Liver (tissue), 9 donors: Measurements from ENCODE around the gene HEPN1. TPM values are rescaled to one million over a fixed set of nuclear protein-coding genes. Genes with fewer than 3 reads are reported as not detected.

Experiments used
- DNase-seq: peaks from one replicate; pipeline ENCODE4 v3.0.0-alpha.2; 2017; ENCODE audit warnings: low spot score
- H3K27ac ChIP-seq, 2 donors: one replicate each; pipeline ENCODE4 v1.7.0; 2013; ENCODE audit warnings: inconsistent platforms in 2 of 2, low read length in 2 of 2, control low read depth in 1 of 2, low read depth in 1 of 2, mild to moderate bottlenecking in 1 of 2
- H3K27me3 ChIP-seq, 4 donors: one replicate each; pipeline versions ENCODE4 v1.6.1 to v1.7.0; 2013; ENCODE audit warnings: low read length in 3 of 4, inconsistent platforms in 1 of 4, mild to moderate bottlenecking in 1 of 4, moderate library complexity in 1 of 4; ENCODE audit not compliant: control insufficient read depth in 4 of 4, insufficient read depth in 4 of 4
- H3K36me3 ChIP-seq, 4 donors: one replicate each; pipeline versions ENCODE4 v1.6.1 to v1.7.0; 2013; ENCODE audit warnings: low read length in 3 of 4, mild to moderate bottlenecking in 3 of 4, low read depth in 1 of 4, moderate library complexity in 1 of 4; ENCODE audit not compliant: control insufficient read depth in 4 of 4, insufficient read depth in 3 of 4
- H3K4me1 ChIP-seq, 4 donors: one replicate each; pipeline versions ENCODE4 v1.6.1 to v1.7.0; 2013; ENCODE audit warnings: low read length in 3 of 4, mild to moderate bottlenecking in 3 of 4, moderate library complexity in 1 of 4; ENCODE audit not compliant: control insufficient read depth in 4 of 4, insufficient read depth in 4 of 4
- H3K4me3 ChIP-seq, 3 donors: one replicate each; pipeline versions ENCODE4 v1.6.1 to v1.7.0; 2013; ENCODE audit warnings: low read length in 3 of 3, control low read depth in 1 of 3, low read depth in 1 of 3, mild to moderate bottlenecking in 1 of 3
- H3K9ac ChIP-seq, 2 donors: one replicate each; pipeline ENCODE4 v1.7.0; 2013; ENCODE audit warnings: low read length in 2 of 2, mild to moderate bottlenecking in 2 of 2, moderate library complexity in 2 of 2, control low read depth in 1 of 2, low read depth in 1 of 2
- H3K9me3 ChIP-seq, 4 donors: one replicate each; pipeline versions ENCODE4 v1.6.1 to v1.7.0; 2013; ENCODE audit warnings: low read length in 3 of 4; ENCODE audit not compliant: control insufficient read depth in 4 of 4
- EGR1 ChIP-seq, 2 donors: IDR thresholded peaks; 2 replicates each; pipeline ENCODE4 v1.6.1; 2016 to 2018; ENCODE audit warnings: antibody characterized with exemption in 2 of 2, low read depth in 2 of 2
- FOXA1 ChIP-seq: IDR thresholded peaks from 2 replicates; pipeline ENCODE4 v1.6.1; 2016; ENCODE audit warnings: antibody characterized with exemption
- GABPA ChIP-seq, 2 donors: IDR thresholded peaks in 1 of 2; conservative IDR thresholded peaks in 1 of 2; 2 replicates each; pipeline ENCODE4 v1.6.1; 2016; ENCODE audit warnings: antibody characterized with exemption in 2 of 2, mild to moderate bottlenecking in 1 of 2, moderate library complexity in 1 of 2
- HNF4A ChIP-seq, 2 donors: conservative IDR thresholded peaks; 2 replicates each; pipeline ENCODE4 v1.6.1; 2016; ENCODE audit warnings: antibody characterized with exemption in 2 of 2, mild to moderate bottlenecking in 2 of 2
- HNF4G ChIP-seq: IDR thresholded peaks from 2 replicates; pipeline ENCODE4 v1.6.1; 2016; ENCODE audit warnings: antibody characterized with exemption
- JUND ChIP-seq, 2 donors: IDR thresholded peaks; 2 replicates each; pipeline ENCODE4 v1.6.1; 2016; ENCODE audit warnings: antibody characterized with exemption in 2 of 2
- NR2F2 ChIP-seq: IDR thresholded peaks from 2 replicates; pipeline ENCODE4 v1.6.1; 2016; ENCODE audit warnings: antibody characterized with exemption
- RXRA ChIP-seq, 2 donors: IDR thresholded peaks; 2 replicates each; pipeline ENCODE4 v1.6.1; 2017 to 2018; ENCODE audit warnings: antibody characterized with exemption in 2 of 2, mild to moderate bottlenecking in 1 of 2
- SP1 ChIP-seq: IDR thresholded peaks from 2 replicates; pipeline ENCODE4 v1.6.1; 2018; ENCODE audit warnings: antibody characterized with exemption, mild to moderate bottlenecking
- TAF1 ChIP-seq: conservative IDR thresholded peaks from 2 replicates; pipeline ENCODE4 v1.6.1; 2016; ENCODE audit warnings: antibody characterized with exemption, mild to moderate bottlenecking
- WGBS: extraction: QIAGEN DNeasy Blood & Tissue Kit; methylation state at CpG from one replicate; pipeline ENCODE4 v1.1.7; 2013; 5-methylcytosine and 5-hydroxymethylcytosine counted together
- polyA plus RNA-seq, 2 donors: library from polyadenylated mRNA; stranded (reverse) in 1 of 2; unstranded in 1 of 2; fragments of 200-250 nt in 1 of 2; fragments of >200 nt in 1 of 2; fragmentation: Nextera tagmentation in 1 of 2; extraction: Ambion mirVana in 1 of 2; gene quantifications; one replicate each; pipeline versions ENCODE4 v1.2.1 to v1.2.3, GENCODE V29; 2013 to 2015
- total RNA-seq, 2 donors: library from RNA; depleted of rRNA; stranded (reverse); fragments of >200 nt; gene quantifications; one replicate each; pipeline ENCODE4 v1.2.3, GENCODE V29; 2014
- TF ChIP-seq, protein P1 (sequence below): IDR thresholded peaks from 2 replicates; pipeline ENCODE4 v1.6.1; 2016; ENCODE audit warnings: antibody characterized with exemption
- TF ChIP-seq, protein P2 (sequence below): IDR thresholded peaks from 2 replicates; pipeline ENCODE4 v1.6.1; 2016; ENCODE audit warnings: antibody characterized with exemption
- TF ChIP-seq, protein P3 (sequence below): fragments of 150-350 bp; IDR thresholded peaks from 2 replicates; pipeline ENCODE4 v1.5.1; 2017; ENCODE audit warnings: improper control_type of control experiment, low read depth, low read length; ENCODE audit not compliant: missing input control
- TF ChIP-seq, protein P4 (sequence below): IDR thresholded peaks from 2 replicates; pipeline ENCODE4 v1.6.1; 2016; ENCODE audit warnings: antibody characterized with exemption
- TF ChIP-seq, protein P5 (sequence below): IDR thresholded peaks from 2 replicates; pipeline ENCODE4 v1.6.1; 2016; ENCODE audit warnings: antibody characterized with exemption, mild to moderate bottlenecking
- donor health status: healthy.
- donor health status: healthy.
- donor health status: healthy.
- donor health status: healthy.
- donor health status: healthy.

The HEPN1 gene
- total and polyA plus RNA-seq, 4 donors: 0.22 to 2.6 TPM; not detected in 2

DNA sequence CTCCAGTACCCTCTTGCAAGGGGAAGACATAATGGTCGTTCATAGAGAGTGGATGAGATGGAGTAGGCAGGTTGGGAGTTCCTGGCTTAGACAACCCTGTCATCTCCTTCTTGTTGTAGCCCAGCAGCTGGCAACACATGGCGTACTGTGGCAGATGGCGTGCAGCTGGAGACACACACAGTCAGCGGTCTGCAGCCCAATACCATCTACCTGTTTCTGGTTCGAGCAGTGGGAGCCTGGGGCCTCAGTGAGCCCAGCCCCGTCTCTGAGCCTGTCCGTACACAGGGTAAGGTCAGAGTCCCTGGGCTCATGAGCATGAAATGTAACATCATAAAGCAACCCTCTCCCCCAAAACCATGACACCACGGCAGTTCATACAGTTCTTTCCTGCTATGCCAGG, 45.1 kb upstream of the HEPN1 start:
- Histone ChIP-seq H3K4me1 (peaks cover under 1 to 12% (median 6%) of the 10 kb centered on the region in 4 donors), H3K36me3 (no peaks in the 10 kb centered on the region), H3K9me3 (peaks cover 0 to 2% (median 0%) of the 10 kb centered on the region in 4 donors), H3K4me3 (no peak overlapping the region), H3K27me3 (peaks cover 0 to 13% (median 5%) of the 10 kb centered on the region in 4 donors), H3K27ac (no peak overlapping the region), H3K9ac (no peak overlapping the region)
- 91% methylated on average over 8 of the region's 8 CpGs for WGBS
- DNase-seq: no peak
- TF ChIP-seq JUND (IDR thresholded peaks at IDR 0.05): no peak
- no peak for TF ChIP-seq TAF1
- TF ChIP-seq EGR1 (IDR thresholded peaks at IDR 0.05; ENCODE audit: low read depth in 2 of 2): no peak

DNA sequence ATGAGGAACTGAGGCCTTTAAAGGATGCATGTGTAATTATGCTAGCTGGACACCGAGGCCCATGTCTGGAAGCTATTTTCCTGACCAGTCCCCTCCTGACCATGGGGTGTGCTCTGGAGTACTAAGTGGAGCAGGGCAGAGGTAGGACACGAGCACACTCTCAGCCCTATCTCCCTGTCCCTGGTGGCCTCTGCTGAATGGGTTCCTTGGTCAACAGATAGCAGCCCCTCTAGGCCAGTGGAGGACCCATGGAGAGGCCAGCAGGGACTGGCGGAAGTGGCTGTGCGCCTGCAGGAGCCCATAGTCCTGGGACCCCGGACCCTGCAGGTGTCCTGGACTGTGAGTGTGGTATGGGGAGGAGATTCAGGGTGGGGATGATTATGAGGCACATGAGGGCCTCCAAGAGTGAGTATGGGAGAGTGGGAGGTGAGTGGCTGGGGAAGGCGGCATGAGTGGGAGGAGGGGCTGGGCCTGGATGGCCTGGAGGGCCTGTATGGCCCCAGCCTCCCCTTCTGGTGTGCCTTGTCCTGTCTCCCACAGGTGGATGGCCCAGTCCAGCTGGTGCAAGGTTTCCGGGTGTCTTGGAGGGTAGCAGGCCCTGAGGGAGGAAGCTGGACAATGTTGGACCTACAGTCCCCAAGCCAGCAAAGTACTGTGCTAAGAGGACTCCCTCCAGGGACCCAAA, 44.3 kb upstream of the HEPN1 start:
- Histone ChIP-seq H3K27ac (no peak overlapping the region), H3K27me3 (peaks cover 0 to 10% (median 3%) of the 10 kb centered on the region in 4 donors), H3K9me3 (peaks cover 0 to 2% (median 0%) of the 10 kb centered on the region in 4 donors), H3K36me3 (no peaks in the 10 kb centered on the region), H3K9ac (no peak overlapping the region), H3K4me3 (no peak overlapping the region), H3K4me1 (peaks cover 0 to 12% (median 4%) of the 10 kb centered on the region in 4 donors)
- no peak for TF ChIP-seq RXRA (IDR thresholded peaks at IDR 0.05)
- TF ChIP-seq, protein P1, sequence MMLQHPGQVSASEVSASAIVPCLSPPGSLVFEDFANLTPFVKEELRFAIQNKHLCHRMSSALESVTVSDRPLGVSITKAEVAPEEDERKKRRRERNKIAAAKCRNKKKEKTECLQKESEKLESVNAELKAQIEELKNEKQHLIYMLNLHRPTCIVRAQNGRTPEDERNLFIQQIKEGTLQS: no peak
- TF ChIP-seq, protein P2, sequence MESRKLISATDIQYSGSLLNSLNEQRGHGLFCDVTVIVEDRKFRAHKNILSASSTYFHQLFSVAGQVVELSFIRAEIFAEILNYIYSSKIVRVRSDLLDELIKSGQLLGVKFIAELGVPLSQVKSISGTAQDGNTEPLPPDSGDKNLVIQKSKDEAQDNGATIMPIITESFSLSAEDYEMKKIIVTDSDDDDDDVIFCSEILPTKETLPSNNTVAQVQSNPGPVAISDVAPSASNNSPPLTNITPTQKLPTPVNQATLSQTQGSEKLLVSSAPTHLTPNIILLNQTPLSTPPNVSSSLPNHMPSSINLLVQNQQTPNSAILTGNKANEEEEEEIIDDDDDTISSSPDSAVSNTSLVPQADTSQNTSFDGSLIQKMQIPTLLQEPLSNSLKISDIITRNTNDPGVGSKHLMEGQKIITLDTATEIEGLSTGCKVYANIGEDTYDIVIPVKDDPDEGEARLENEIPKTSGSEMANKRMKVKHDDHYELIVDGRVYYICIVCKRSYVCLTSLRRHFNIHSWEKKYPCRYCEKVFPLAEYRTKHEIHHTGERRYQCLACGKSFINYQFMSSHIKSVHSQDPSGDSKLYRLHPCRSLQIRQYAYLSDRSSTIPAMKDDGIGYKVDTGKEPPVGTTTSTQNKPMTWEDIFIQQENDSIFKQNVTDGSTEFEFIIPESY: no peak
- TF ChIP-seq, protein P3, sequence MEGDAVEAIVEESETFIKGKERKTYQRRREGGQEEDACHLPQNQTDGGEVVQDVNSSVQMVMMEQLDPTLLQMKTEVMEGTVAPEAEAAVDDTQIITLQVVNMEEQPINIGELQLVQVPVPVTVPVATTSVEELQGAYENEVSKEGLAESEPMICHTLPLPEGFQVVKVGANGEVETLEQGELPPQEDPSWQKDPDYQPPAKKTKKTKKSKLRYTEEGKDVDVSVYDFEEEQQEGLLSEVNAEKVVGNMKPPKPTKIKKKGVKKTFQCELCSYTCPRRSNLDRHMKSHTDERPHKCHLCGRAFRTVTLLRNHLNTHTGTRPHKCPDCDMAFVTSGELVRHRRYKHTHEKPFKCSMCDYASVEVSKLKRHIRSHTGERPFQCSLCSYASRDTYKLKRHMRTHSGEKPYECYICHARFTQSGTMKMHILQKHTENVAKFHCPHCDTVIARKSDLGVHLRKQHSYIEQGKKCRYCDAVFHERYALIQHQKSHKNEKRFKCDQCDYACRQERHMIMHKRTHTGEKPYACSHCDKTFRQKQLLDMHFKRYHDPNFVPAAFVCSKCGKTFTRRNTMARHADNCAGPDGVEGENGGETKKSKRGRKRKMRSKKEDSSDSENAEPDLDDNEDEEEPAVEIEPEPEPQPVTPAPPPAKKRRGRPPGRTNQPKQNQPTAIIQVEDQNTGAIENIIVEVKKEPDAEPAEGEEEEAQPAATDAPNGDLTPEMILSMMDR: no peak
- TF ChIP-seq JUND (IDR thresholded peaks at IDR 0.05): no peak
- no peak for TF ChIP-seq NR2F2
- no peak for TF ChIP-seq TAF1
- no peak for TF ChIP-seq FOXA1
- TF ChIP-seq, protein P4, sequence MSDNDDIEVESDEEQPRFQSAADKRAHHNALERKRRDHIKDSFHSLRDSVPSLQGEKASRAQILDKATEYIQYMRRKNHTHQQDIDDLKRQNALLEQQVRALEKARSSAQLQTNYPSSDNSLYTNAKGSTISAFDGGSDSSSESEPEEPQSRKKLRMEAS: no peak
- no peak for TF ChIP-seq GABPA (IDR thresholded peaks at IDR 0.05 in 1 of 2, conservative IDR thresholded peaks at IDR 0.05 in 1 of 2)
- TF ChIP-seq, protein P5, sequence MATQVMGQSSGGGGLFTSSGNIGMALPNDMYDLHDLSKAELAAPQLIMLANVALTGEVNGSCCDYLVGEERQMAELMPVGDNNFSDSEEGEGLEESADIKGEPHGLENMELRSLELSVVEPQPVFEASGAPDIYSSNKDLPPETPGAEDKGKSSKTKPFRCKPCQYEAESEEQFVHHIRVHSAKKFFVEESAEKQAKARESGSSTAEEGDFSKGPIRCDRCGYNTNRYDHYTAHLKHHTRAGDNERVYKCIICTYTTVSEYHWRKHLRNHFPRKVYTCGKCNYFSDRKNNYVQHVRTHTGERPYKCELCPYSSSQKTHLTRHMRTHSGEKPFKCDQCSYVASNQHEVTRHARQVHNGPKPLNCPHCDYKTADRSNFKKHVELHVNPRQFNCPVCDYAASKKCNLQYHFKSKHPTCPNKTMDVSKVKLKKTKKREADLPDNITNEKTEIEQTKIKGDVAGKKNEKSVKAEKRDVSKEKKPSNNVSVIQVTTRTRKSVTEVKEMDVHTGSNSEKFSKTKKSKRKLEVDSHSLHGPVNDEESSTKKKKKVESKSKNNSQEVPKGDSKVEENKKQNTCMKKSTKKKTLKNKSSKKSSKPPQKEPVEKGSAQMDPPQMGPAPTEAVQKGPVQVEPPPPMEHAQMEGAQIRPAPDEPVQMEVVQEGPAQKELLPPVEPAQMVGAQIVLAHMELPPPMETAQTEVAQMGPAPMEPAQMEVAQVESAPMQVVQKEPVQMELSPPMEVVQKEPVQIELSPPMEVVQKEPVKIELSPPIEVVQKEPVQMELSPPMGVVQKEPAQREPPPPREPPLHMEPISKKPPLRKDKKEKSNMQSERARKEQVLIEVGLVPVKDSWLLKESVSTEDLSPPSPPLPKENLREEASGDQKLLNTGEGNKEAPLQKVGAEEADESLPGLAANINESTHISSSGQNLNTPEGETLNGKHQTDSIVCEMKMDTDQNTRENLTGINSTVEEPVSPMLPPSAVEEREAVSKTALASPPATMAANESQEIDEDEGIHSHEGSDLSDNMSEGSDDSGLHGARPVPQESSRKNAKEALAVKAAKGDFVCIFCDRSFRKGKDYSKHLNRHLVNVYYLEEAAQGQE: no peak
- TF ChIP-seq SP1: no peak
- TF ChIP-seq HNF4G: no peak
- no peak for TF ChIP-seq HNF4A (conservative IDR thresholded peaks at IDR 0.05)
- TF ChIP-seq EGR1 (IDR thresholded peaks at IDR 0.05; ENCODE audit: low read depth in 2 of 2): no peak
- DNase-seq: no peak
- 97% methylated on average over 7 of the region's 7 CpGs for WGBS
